Fibroblast of mammary gland (primary cell): ENCODE data around the gene GAN.

ENCODE experiments used
- DNase-seq: peaks from one replicate; pipeline ENCODE4 v3.0.0-alpha.2; 2010; ENCODE audit warnings: low read depth
- H3K4me3 ChIP-seq: 2 replicates; pipeline ENCODE4 v1.5.1; 2011; ENCODE audit warnings: low read depth, mild to moderate bottlenecking, low read length, moderate library complexity; ENCODE audit not compliant: control insufficient read depth
- CTCF ChIP-seq: conservative IDR thresholded peaks from 2 replicates; pipeline ENCODE4 v1.5.1; 2011; ENCODE audit warnings: low read depth, low read length, inconsistent platforms; ENCODE audit not compliant: control insufficient read depth, insufficient read depth

The GAN gene

GRCh38 chr16:81280393-81280792 lies 34.4 kb upstream of the GAN start:
- no peak for TF ChIP-seq CTCF
- H3K4me3 ChIP-seq, result no peak overlapping the region
- no peak for DNase-seq

GRCh38 chr16:81283044-81283443 lies 31.7 kb upstream of the GAN start:
- DNase-seq, result no peak
- no peak for TF ChIP-seq CTCF
- H3K4me3 ChIP-seq, result no peak overlapping the region

- no peak overlapping the region for H3K4me3 ChIP-seq
- no peak for DNase-seq
- TF ChIP-seq CTCF, result no peak
Measured at GRCh38 chr16:81284995-81285600, 29.7 kb upstream of the GAN start.

- TF ChIP-seq CTCF, result no peak
- no peak for DNase-seq
- no peak overlapping the region for H3K4me3 ChIP-seq
Measured at GRCh38 chr16:81286190-81286589, 28.6 kb upstream of the GAN start.

GRCh38 chr16:81291117-81291516 lies 23.6 kb upstream of the GAN start:
- no peak for TF ChIP-seq CTCF
- DNase-seq, result no peak
- no peak overlapping the region for H3K4me3 ChIP-seq

- TF ChIP-seq CTCF, result no peak
- DNase-seq, result no peak
Measured at GRCh38 chr16:81292936-81293335, 21.8 kb upstream of the GAN start.

More at GRCh38 chr16:81292936-81293335, 21.8 kb upstream of the GAN start:
- H3K4me3 ChIP-seq, result no peak overlapping the region
